K562 (cell line): ENCODE results near the gene BTD. TPM values are rescaled to one million over a fixed set of nuclear protein-coding genes. Genes with fewer than 3 reads are reported as not detected.

Experiments
- polyA plus RNA-seq, 8 experiments: library from polyadenylated mRNA; depleted of rRNA in 4 of 8; stranded (reverse) in 5 of 8; unstranded in 3 of 8; fragments of >200 nt; fragmentation: Nextera tagmentation in 2 of 8; fragmentation: Illumina TruSeq in 1 of 8; extraction: Ambion mirVana in 2 of 8; extraction: Trizol in 1 of 8; gene quantifications; 2 replicates each; pipeline versions ENCODE4 v1.2.1 to v1.2.3, GENCODE V29; 2011 to 2014; ENCODE audit warnings: inconsistent platforms in 1 of 8, missing spikeins in 1 of 8
- total RNA-seq, 7 experiments: library from RNA; depleted of rRNA in 6 of 7; stranded (reverse); fragments of >200 nt in 6 of 7; fragmentation: Illumina TruSeq in 2 of 7; extraction: Trizol in 2 of 7; gene quantifications; 2 replicates each; pipeline versions ENCODE4 v1.2.1 to v1.2.3, GENCODE V29; 2011 to 2021; ENCODE audit warnings: low replicate concordance in 1 of 7
- TF ChIP-seq, protein P1 (sequence below): fragments of 200-600 bp; sonication (generic); IDR thresholded peaks from one replicate; pipeline ENCODE4 v1.6.1; 2012; ENCODE audit warnings: mild to moderate bottlenecking, low read depth, low read length, inconsistent platforms

BTD gene
- total and polyA plus RNA-seq, 9 of the 15 experiments (the other 6 are each of a cell fraction or from before 2014, with no cell fraction given) = 6.6 to 26.2 (median 10.6) TPM

DNA sequence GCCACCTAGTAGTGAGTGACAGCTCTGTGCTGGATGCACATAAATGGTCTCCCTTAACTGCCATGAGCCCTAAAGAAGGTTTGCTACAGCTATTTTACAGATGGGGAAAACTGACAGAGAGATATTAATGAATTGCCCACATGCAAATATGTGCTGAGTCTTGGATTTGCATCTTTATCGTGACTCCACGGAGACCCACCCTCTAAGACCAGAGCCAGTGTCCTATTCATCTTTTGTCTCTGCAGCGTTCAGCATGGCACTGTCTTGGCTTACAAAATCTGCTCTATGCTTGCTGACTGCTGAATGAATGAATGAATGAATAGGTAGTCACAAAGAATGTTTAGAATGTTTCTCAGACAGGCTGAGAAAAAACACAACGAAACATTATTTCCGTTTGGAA lies 48.3 kb downstream of the BTD start (continued):
- TF ChIP-seq, protein P1, sequence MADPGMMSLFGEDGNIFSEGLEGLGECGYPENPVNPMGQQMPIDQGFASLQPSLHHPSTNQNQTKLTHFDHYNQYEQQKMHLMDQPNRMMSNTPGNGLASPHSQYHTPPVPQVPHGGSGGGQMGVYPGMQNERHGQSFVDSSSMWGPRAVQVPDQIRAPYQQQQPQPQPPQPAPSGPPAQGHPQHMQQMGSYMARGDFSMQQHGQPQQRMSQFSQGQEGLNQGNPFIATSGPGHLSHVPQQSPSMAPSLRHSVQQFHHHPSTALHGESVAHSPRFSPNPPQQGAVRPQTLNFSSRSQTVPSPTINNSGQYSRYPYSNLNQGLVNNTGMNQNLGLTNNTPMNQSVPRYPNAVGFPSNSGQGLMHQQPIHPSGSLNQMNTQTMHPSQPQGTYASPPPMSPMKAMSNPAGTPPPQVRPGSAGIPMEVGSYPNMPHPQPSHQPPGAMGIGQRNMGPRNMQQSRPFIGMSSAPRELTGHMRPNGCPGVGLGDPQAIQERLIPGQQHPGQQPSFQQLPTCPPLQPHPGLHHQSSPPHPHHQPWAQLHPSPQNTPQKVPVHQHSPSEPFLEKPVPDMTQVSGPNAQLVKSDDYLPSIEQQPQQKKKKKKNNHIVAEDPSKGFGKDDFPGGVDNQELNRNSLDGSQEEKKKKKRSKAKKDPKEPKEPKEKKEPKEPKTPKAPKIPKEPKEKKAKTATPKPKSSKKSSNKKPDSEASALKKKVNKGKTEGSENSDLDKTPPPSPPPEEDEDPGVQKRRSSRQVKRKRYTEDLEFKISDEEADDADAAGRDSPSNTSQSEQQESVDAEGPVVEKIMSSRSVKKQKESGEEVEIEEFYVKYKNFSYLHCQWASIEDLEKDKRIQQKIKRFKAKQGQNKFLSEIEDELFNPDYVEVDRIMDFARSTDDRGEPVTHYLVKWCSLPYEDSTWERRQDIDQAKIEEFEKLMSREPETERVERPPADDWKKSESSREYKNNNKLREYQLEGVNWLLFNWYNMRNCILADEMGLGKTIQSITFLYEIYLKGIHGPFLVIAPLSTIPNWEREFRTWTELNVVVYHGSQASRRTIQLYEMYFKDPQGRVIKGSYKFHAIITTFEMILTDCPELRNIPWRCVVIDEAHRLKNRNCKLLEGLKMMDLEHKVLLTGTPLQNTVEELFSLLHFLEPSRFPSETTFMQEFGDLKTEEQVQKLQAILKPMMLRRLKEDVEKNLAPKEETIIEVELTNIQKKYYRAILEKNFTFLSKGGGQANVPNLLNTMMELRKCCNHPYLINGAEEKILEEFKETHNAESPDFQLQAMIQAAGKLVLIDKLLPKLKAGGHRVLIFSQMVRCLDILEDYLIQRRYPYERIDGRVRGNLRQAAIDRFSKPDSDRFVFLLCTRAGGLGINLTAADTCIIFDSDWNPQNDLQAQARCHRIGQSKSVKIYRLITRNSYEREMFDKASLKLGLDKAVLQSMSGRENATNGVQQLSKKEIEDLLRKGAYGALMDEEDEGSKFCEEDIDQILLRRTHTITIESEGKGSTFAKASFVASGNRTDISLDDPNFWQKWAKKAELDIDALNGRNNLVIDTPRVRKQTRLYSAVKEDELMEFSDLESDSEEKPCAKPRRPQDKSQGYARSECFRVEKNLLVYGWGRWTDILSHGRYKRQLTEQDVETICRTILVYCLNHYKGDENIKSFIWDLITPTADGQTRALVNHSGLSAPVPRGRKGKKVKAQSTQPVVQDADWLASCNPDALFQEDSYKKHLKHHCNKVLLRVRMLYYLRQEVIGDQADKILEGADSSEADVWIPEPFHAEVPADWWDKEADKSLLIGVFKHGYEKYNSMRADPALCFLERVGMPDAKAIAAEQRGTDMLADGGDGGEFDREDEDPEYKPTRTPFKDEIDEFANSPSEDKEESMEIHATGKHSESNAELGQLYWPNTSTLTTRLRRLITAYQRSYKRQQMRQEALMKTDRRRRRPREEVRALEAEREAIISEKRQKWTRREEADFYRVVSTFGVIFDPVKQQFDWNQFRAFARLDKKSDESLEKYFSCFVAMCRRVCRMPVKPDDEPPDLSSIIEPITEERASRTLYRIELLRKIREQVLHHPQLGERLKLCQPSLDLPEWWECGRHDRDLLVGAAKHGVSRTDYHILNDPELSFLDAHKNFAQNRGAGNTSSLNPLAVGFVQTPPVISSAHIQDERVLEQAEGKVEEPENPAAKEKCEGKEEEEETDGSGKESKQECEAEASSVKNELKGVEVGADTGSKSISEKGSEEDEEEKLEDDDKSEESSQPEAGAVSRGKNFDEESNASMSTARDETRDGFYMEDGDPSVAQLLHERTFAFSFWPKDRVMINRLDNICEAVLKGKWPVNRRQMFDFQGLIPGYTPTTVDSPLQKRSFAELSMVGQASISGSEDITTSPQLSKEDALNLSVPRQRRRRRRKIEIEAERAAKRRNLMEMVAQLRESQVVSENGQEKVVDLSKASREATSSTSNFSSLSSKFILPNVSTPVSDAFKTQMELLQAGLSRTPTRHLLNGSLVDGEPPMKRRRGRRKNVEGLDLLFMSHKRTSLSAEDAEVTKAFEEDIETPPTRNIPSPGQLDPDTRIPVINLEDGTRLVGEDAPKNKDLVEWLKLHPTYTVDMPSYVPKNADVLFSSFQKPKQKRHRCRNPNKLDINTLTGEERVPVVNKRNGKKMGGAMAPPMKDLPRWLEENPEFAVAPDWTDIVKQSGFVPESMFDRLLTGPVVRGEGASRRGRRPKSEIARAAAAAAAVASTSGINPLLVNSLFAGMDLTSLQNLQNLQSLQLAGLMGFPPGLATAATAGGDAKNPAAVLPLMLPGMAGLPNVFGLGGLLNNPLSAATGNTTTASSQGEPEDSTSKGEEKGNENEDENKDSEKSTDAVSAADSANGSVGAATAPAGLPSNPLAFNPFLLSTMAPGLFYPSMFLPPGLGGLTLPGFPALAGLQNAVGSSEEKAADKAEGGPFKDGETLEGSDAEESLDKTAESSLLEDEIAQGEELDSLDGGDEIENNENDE = no peak
